ENCODE results near the gene RAB11FIP2. TPM values are rescaled to one million over a fixed set of nuclear protein-coding genes. Genes with fewer than 3 reads are reported as not detected.

Gene RAB11FIP2
- total RNA-seq, 1 experiment from 2014 or later = 18.4 TPM

DNA sequence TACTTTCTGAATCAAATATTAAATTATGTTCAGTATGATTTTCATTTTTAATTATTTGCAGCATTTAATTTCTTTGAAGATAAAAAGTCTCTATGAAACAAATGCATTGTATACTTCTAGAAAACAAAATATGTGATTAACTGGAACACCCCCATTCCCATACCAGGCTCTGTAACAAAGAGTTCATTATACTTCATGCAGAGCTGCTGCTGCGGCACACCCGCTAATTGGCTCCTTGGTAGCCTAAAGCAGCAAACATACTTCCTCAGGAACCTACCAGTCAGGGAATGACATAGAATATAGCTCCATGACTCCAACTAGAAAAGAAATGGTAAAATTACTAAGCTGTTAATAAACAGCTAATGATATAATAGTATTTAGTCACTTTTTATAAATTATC, 19.3 kb downstream of the RAB11FIP2 start:
- H3K9ac ChIP-seq (ENCODE audit: extremely low read depth, insufficient read length, low read length) = no peak overlapping the region
- H4K20me1 ChIP-seq (ENCODE audit: control insufficient read depth, insufficient read depth, insufficient read length) = no peaks in the 10 kb centered on the region
- H2BK120ac ChIP-seq (ENCODE audit: low read depth, low read length, poor library complexity, severe bottlenecking) = no peak overlapping the region
- no peak overlapping the region for H2BK5ac ChIP-seq (ENCODE audit: insufficient read length, low read length)
- H3K4me1 ChIP-seq (ENCODE audit: insufficient read depth, low read length) = no peaks in the 10 kb centered on the region
- DNase-seq = no peak
- TF ChIP-seq CTCF (conservative IDR thresholded peaks at IDR 0.05) = no peak
- no peaks in the 10 kb centered on the region for H3K27me3 Mint-ChIP-seq (ENCODE audit: low read depth)
- H3K9me3 ChIP-seq (ENCODE audit: control insufficient read depth, low read depth, low read length) = no peaks in the 10 kb centered on the region
- no peak overlapping the region for H3K23ac ChIP-seq (ENCODE audit: insufficient read length, low read depth, low read length)
- H3T11ph ChIP-seq (ENCODE audit: low read length) = no peak overlapping the region
- H3K79me2 ChIP-seq (ENCODE audit: insufficient read depth, low read length) = no peaks in the 10 kb centered on the region
- H3K4ac ChIP-seq (ENCODE audit: low read depth, low read length) = no peak overlapping the region
- no peak overlapping the region for H3K4me2 ChIP-seq (ENCODE audit: insufficient read depth, insufficient read length, low read length)
- no peak overlapping the region for H2AFZ ChIP-seq (ENCODE audit: low read length)
- no peak overlapping the region for H3K4me3 Mint-ChIP-seq
- no peaks in the 10 kb centered on the region for H3K9me3 Mint-ChIP-seq
- H3K18ac ChIP-seq (ENCODE audit: insufficient read length, low read depth, low read length) = no peak overlapping the region
- no peak overlapping the region for H3K27ac ChIP-seq (ENCODE audit: insufficient read length, low read depth, low read length)
- H3K27ac Mint-ChIP-seq = no peak overlapping the region
- H4K8ac ChIP-seq (replicated peaks; ENCODE audit: insufficient read length, low read depth, low read length) = no peak overlapping the region
- no CpG with 5 or more reads among the region's 2 CpGs for WGBS (ENCODE audit: extremely low coverage, insufficient read length, low lambda C conversion rate)
- no peak overlapping the region for H2BK15ac ChIP-seq (ENCODE audit: low read depth, low read length)
- no peak overlapping the region for H3K56ac ChIP-seq (ENCODE audit: insufficient read length, low read depth, low read length)
- no peaks in the 10 kb centered on the region for H3K23me2 ChIP-seq (ENCODE audit: insufficient read length, low read depth, low read length, poor library complexity, severe bottlenecking)
- no peak overlapping the region for H4K91ac ChIP-seq (ENCODE audit: insufficient read length, low read depth, low read length)
- H3K14ac ChIP-seq (ENCODE audit: insufficient read depth, low read length) = no peak overlapping the region
- no peak overlapping the region for H4K5ac ChIP-seq (ENCODE audit: insufficient read length, low read depth, low read length)
- no peaks in the 10 kb centered on the region for H3K36me3 Mint-ChIP-seq (ENCODE audit: insufficient read depth in 1 of 3, low read depth in 3 of 3)
- no peak overlapping the region for H2BK20ac ChIP-seq (ENCODE audit: low read depth, low read length, poor library complexity, severe bottlenecking)
- H3K4me1 Mint-ChIP-seq = peaks cover 16 to 22% of the 10 kb centered on the region in 2 experiments
- H2AK5ac ChIP-seq (ENCODE audit: insufficient read length, low read length) = no peak overlapping the region
- no peaks in the 10 kb centered on the region for H3K79me1 ChIP-seq (ENCODE audit: insufficient read depth, low read depth, low read length, poor library complexity, severe bottlenecking)
- no peaks in the 10 kb centered on the region for H3K27me3 ChIP-seq (ENCODE audit: insufficient read depth, low read length)
- H2BK12ac ChIP-seq (ENCODE audit: insufficient read length, low read depth, low read length) = no peak overlapping the region
